ENCODE data around the gene CAMK1D.

CAMK1D gene

GRCh38 chr10:12658526-12658925, 309.2 kb downstream of the CAMK1D start:
- no peak for DNase-seq (ENCODE audit: low read depth)

DNA sequence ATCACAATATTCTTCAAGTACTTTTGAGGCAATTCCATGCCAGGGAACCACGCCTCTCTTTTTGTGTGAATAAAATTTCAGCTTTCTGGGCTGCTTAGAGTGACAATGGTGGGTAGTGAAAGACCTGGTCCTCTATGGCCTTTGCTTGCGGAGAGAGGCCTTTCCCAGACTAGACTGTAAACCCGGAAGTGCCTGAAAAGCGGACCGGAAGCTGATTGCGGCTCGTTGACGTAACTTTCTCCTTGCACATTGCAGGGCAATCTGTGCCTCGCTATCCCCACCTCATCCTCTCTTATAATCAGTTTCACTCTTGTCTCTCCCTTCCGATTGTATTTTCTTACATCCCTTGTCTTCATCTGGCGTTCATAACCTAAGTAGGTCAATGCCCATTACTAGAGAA, 310.4 kb downstream of the CAMK1D start:
- DNase-seq (ENCODE audit: low read depth): no peak

- no peak for DNase-seq (ENCODE audit: low read depth)
These were observed 311.5 kb downstream of the CAMK1D start for GRCh38 chr10:12660812-12661211.

DNA sequence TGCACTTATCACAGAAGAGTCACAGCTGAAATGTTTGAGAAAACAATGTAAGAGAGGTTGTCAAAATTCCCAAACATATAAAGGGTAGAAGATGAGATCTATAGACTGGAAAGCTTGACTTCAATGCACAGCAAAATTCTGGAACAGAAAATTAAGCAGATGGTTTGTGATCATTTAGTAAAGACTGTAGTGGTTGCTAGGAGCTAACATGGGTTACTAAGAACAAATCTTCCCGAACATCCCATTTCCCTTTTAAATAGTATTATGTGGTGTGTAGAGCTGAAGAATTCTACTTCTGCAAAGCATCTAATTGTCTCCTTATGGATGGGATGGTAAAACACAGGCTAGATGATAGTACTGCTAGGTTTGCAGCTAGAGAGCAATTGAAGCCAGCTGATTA, 312.3 kb downstream of the CAMK1D start:
- no peak for DNase-seq (ENCODE audit: low read depth)

DNA sequence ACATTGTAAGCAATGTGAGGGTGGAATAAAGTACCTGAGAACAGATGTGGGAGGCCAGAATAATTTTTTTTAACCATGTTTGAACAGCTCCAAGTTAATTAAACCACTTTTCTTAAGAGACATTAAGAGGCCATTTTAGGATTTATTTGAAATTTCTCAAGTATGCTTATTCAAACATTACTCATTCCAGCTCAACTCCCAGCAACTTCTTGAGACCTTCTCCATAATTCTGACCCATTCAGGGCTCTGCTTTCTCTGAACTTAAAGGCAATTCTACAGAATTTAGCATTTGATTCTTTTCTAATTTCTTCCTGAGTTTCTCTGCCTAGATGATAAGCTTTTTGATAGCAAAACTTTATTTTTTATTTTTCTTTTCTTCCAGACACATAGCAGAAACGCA, 314.5 kb downstream of the CAMK1D start:
- no peak for DNase-seq (ENCODE audit: low read depth)

DNA sequence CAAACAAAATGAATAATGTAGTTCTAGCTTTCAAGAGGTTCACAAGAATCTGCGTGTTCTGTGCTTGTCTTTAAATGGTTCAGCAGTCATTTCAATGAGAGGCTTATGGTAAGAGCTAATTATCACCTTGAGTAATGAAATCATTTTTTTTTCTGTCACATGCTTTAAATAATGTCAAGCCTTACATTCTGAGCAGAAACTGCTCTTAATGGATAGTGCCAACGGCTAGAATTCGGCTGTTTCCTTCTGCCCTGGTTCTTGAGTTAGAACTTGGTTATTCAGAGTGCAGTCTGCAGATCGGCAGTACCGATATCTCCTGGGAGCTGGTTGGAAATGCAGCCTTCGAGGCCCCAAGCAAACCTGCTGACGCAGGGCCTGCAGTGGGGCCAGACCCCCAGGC, 316.2 kb downstream of the CAMK1D start:
- DNase-seq (ENCODE audit: low read depth): no peak

GRCh38 chr10:12667052-12667451, 317.7 kb downstream of the CAMK1D start:
- DNase-seq (ENCODE audit: low read depth): no peak

DNA sequence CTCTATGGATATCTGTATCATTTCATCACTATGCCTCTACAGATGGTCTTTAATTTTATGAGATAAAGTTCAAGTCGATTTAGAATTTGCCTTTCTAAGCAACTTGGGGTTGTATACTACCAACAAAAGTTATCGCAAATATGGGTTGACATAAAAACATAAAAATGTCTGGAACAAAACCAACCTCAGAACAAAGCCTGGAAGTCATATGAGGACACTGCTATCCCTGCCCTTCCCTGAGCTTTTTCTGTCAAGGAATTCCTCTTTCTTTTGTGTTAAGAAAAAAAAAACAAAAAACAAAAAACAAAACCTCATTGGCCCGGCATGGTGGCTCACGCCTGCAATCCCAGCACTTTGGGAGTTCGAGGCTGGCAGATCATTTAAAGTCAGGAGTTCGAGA, 319.3 kb downstream of the CAMK1D start:
- DNase-seq (ENCODE audit: low read depth): no peak

DNA sequence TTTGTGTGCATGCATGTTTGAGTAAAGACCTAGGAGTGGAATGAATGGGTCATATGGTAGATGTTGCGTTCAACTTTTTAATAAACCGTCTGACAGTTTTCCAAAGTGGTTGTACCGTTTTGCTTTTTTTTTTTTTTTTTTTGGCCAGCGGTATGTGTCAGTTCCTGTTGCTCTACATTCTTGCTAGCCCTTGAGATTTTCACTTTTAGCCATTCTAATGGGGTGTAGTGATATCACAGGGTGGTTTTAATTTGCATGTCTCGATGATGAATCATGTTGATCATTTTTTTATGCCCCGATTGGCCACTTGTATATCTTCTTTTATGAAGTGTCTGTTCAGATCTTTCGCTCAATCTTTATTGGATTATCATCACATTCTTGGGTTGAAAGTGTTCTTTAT, 320.7 kb downstream of the CAMK1D start:
- DNase-seq (ENCODE audit: low read depth): no peak

DNA sequence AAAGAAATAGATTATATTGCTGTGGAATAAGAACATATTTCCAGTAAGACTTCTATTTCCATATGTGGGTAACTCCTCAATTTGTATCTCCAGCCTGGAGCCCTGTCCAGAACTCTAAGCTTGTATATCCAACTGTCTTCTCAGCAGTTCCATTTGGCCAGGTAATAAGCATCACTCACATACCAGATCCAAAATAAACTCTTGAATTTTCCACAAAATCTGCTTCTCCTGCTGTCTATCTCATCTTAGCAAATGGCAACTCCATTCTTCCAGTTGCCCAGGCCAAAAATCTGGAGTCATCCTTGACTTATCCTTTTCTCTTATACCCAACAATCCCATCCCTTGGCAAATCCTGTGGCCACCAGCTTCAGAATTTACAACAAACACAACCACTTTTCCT, 325.8 kb downstream of the CAMK1D start:
- no peak for DNase-seq (ENCODE audit: low read depth)

GRCh38 chr10:12679636-12680035, 330.3 kb downstream of the CAMK1D start:
- DNase-seq (ENCODE audit: low read depth): no peak

- DNase-seq (ENCODE audit: low read depth): no peak
These were observed 331.9 kb downstream of the CAMK1D start for GRCh38 chr10:12681252-12681651.

- DNase-seq (ENCODE audit: low read depth): no peak
These were observed 335.4 kb downstream of the CAMK1D start for GRCh38 chr10:12684784-12685183.

DNA sequence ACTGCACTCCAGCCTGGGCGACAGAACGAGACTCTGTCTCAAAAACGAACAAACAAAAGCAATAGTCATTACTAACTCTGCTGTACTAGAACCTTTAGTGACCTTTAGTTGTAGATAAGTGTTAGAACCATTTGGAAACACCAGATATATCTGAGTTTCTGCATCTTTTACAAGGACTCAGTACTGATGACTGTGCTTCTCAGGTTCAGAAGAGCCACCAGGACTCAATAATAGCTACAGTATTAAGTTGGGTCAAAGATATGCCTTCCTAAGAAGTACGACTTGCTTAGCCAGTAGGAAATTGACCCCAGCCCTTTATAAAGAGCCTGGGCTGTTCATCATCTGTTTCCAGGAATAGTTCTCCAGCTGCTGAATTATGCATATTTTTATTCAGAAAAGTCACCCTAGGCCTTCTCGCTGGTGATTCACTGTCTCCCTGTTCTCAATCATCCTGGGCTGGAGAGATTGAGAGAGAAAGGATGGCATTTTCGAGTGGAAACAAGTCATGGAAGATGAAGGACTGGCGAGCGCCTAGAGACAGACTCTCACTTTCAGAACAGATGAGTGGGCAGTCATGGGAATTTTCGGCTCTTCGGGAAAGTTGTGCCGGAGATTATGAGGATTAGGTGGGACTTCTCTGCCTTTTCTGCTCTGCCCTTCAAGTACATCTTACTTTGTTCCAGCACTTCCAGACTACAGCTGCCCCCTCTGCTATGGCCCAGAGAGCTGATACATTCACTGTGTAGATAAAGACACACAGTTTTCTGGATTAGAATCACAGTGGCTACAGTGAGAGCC, 336.1 kb downstream of the CAMK1D start:
- no peak for DNase-seq (ENCODE audit: low read depth)

GRCh38 chr10:12687996-12688395, 338.6 kb downstream of the CAMK1D start:
- DNase-seq (ENCODE audit: low read depth): no peak

DNA sequence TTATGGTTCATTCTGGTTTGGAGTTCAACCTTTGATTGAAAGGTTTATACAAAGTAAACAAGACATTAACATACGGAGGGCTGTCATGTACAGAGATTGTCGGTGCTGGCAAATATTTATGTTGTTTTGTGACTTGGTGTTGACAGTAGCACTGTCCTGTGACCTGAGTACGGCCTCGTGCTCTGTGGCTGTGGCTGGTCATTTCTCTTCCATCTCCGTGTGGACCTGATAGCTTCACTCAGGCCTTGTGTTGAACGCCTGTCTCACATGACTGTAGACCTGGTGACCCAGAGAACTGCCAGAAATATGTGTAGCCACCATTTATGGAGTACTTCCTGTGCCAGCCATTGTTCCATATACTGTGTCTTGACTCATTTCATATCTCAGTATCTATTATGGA, 340.5 kb downstream of the CAMK1D start:
- DNase-seq (ENCODE audit: low read depth): no peak

DNA sequence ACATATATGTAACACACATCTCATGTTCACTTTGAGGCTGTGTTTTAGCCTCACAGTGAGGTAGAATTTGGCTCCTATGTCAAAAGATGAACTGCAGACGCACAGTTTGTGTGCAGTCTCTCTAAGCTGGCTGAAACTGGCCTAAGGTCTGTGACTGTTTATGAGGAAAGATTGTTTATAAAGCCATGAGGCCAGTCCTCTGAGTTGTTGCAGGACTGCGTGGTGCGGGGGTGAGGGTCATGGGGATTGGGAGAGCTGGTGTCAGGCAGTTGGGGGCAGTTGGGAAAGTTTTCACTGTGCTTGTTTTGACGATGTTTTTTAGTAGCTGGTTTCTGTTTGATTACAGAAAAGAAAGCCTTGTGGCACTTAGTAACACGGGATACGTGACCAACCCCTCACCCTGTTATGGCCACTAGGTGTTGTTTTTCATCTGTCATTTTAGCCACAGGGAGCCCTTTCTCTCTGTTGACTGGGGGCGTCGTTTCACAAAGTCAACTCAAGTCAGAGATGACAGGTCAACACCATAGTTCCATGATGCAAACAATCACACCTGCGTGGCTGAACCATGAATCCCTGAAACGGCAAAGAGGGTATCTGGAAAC, 341.3 kb downstream of the CAMK1D start:
- no peak for DNase-seq (ENCODE audit: low read depth)

DNA sequence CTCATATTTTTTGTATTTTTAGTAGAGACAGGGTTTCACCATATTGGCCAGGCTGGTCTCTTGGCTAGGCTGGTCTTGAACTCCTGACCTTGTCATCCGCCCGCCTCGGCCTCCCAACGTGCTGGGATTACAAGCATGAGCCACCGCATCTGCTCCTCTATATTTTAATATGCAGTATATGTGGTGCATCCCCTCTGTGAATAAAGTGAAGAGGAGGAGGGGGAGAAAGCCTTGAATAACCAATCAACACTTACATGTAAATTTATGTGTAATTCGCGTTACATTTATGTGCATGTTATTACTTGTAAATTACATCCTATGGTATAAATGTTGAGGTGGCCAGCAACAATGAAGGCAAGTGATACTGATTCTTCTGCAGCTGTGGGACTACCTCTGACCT, 342.2 kb downstream of the CAMK1D start:
- DNase-seq (ENCODE audit: low read depth): no peak

DNA sequence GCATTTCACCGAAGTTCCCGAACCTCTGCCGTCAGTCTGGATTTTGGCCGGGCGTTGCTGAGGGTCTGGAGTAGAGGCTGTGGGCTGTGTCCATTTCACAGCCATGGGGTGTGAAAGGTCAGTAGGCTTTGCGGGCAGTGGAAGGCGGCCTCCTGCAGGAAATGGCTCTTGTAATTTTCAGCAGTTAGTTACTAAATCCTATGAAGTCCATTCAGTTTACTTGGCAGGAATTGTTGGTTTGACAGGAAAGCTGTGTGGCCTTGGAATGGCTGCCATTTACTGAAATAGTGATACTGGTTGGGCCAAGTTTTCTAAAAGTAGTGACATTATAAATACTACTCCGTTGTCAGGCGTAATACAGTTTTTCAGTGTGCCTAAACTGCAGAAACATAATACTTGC, 348.4 kb downstream of the CAMK1D start:
- no peak for DNase-seq (ENCODE audit: low read depth)

GRCh38 chr10:12699258-12699700, 349.9 kb downstream of the CAMK1D start:
- DNase-seq (ENCODE audit: low read depth): peak; percentile 42

- DNase-seq (ENCODE audit: low read depth): no peak
These were observed 350.6 kb downstream of the CAMK1D start for GRCh38 chr10:12699781-12700556.

GRCh38 chr10:12700557-12700874, 351.2 kb downstream of the CAMK1D start:
- DNase-seq (ENCODE audit: low read depth): no peak

GRCh38 chr10:12701696-12702095, 352.3 kb downstream of the CAMK1D start:
- DNase-seq (ENCODE audit: low read depth): no peak

Measured in GM04503 (cell line).